Measurements from ENCODE around the gene PHACTR1. TPM values are rescaled to one million over a fixed set of nuclear protein-coding genes. Genes with fewer than 3 reads are reported as not detected.

Gene PHACTR1
- total and polyA plus RNA-seq, 2 experiments from 2014 or later = 0.65 to 3.2 TPM

- H3K4me1 ChIP-seq (ENCODE audit: insufficient read depth) = no peaks in the 10 kb centered on the region
- no peak for DNase-seq
- H3K79me2 ChIP-seq (ENCODE audit: insufficient read depth) = no peaks in the 10 kb centered on the region
- H3K4me3 ChIP-seq = no peak overlapping the region
- H3F3A ChIP-seq (ENCODE audit: insufficient read depth) = no peaks in the 10 kb centered on the region
- H3K36me3 ChIP-seq (ENCODE audit: low read depth) = no peaks in the 10 kb centered on the region
- no peak overlapping the region for H3K4me2 ChIP-seq (ENCODE audit: unreplicated experiment)
- no peak overlapping the region for H2AFZ ChIP-seq
- H3K9me2 ChIP-seq (ENCODE audit: insufficient read depth) = no peaks in the 10 kb centered on the region
- H3K9ac ChIP-seq = no peak overlapping the region
- in situ Hi-C loops (cut with MboI) = no loop called here
- TF ChIP-seq EZH2phosphoT487 (IDR thresholded peaks at IDR 0.05; ENCODE audit: insufficient read depth, low read depth) (no peak), EZH2 (IDR thresholded peaks at IDR 0.05; ENCODE audit: insufficient read depth, poor library complexity, severe bottlenecking) (no peak)
- H3K9me3 ChIP-seq (ENCODE audit: low read depth) = no peaks in the 10 kb centered on the region
- H4K20me1 ChIP-seq (ENCODE audit: insufficient read depth) = no peaks in the 10 kb centered on the region
- WGBS, 2 experiments (ENCODE audit: low coverage in 1 of 2, low lambda C conversion rate in 2 of 2, missing lambda C conversion rate in 2 of 2) = 23 to 36% methylated on average over 9 of the region's 9 CpGs
- no peaks in the 10 kb centered on the region for H3K27me3 ChIP-seq (replicated peaks; ENCODE audit: insufficient read depth)
- no peak overlapping the region for H3K27ac ChIP-seq
Observed at GRCh38 chr6:13053006-13053461, 336.5 kb downstream of the PHACTR1 start.

GRCh38 chr6:13058051-13058450, 341.5 kb downstream of the PHACTR1 start:
- Histone ChIP-seq H2AFZ (no peak overlapping the region), H3K4me2 (ENCODE audit: unreplicated experiment) (no peak overlapping the region), H3K9ac (no peak overlapping the region), H3K27ac (no peak overlapping the region), H3K4me1 (ENCODE audit: insufficient read depth) (no peaks in the 10 kb centered on the region), H3F3A (ENCODE audit: insufficient read depth) (no peaks in the 10 kb centered on the region), H4K20me1 (ENCODE audit: insufficient read depth) (no peaks in the 10 kb centered on the region), H3K4me3 (no peak overlapping the region), H3K27me3 (replicated peaks; ENCODE audit: insufficient read depth) (no peaks in the 10 kb centered on the region), H3K9me3 (ENCODE audit: low read depth) (no peaks in the 10 kb centered on the region), H3K36me3 (ENCODE audit: low read depth) (no peaks in the 10 kb centered on the region), H3K9me2 (ENCODE audit: insufficient read depth) (no peaks in the 10 kb centered on the region), H3K79me2 (ENCODE audit: insufficient read depth) (no peaks in the 10 kb centered on the region)
- in situ Hi-C loops (cut with MboI) = no loop called here
- no peak for TF ChIP-seq EZH2phosphoT487 (IDR thresholded peaks at IDR 0.05; ENCODE audit: insufficient read depth, low read depth)
- no peak for TF ChIP-seq EZH2 (IDR thresholded peaks at IDR 0.05; ENCODE audit: insufficient read depth, poor library complexity, severe bottlenecking)
- WGBS, 2 experiments (ENCODE audit: low coverage in 1 of 2, low lambda C conversion rate in 2 of 2, missing lambda C conversion rate in 2 of 2) = 62 to 66% methylated on average over 3 of the region's 3 CpGs
- no peak for DNase-seq

- Histone ChIP-seq H3K27ac (no peak overlapping the region), H3K4me3 (no peak overlapping the region), H4K20me1 (ENCODE audit: insufficient read depth) (no peaks in the 10 kb centered on the region), H3K9me2 (ENCODE audit: insufficient read depth) (no peaks in the 10 kb centered on the region), H3K9me3 (ENCODE audit: low read depth) (no peaks in the 10 kb centered on the region), H3K4me2 (ENCODE audit: unreplicated experiment) (no peak overlapping the region), H3K36me3 (ENCODE audit: low read depth) (no peaks in the 10 kb centered on the region), H3K27me3 (replicated peaks; ENCODE audit: insufficient read depth) (no peaks in the 10 kb centered on the region), H3K79me2 (ENCODE audit: insufficient read depth) (no peaks in the 10 kb centered on the region), H2AFZ (no peak overlapping the region), H3K4me1 (ENCODE audit: insufficient read depth) (no peaks in the 10 kb centered on the region), H3K9ac (no peak overlapping the region), H3F3A (ENCODE audit: insufficient read depth) (no peaks in the 10 kb centered on the region)
- no peak for DNase-seq
- no peak for TF ChIP-seq EZH2 (IDR thresholded peaks at IDR 0.05; ENCODE audit: insufficient read depth, poor library complexity, severe bottlenecking)
- TF ChIP-seq EZH2phosphoT487 (IDR thresholded peaks at IDR 0.05; ENCODE audit: insufficient read depth, low read depth) = no peak
- in situ Hi-C loops (cut with MboI) = no loop called here
- WGBS, 2 experiments (ENCODE audit: low coverage in 1 of 2, low lambda C conversion rate in 2 of 2, missing lambda C conversion rate in 2 of 2) = 81 to 88% methylated on average over 1 of the region's 1 CpG
Observed at GRCh38 chr6:13059026-13059425, 342.5 kb downstream of the PHACTR1 start.

DNA sequence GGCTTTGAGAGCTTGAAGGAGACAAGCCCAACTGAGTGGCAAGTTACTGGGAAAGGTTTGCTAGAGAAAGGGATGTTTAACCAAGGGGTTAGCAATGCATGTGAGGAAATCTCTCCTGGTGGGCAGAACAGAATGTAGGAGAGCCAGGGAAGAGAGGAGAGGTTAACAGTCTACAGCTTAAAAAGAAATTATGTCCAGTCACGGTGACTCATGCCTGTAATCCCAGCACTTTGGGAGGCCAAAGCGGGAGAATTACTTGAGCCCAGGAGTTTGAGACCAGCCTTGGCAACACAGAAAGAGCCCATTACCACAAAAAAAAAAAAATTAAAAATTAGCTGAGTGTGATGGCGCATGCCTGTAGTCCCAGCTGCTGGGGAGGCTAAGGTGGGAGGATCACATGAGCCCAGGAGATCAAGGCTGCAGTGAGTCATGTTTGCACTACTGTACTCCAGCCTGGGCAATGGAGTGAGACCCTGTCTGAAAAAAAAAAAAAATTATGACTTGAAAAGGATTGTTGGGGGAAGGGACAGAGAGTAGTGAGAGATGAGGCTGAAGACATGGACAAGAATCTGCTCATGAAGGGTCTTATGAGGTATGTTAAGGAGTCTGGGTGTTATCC, 346.8 kb downstream of the PHACTR1 start:
- TF ChIP-seq EZH2phosphoT487 (IDR thresholded peaks at IDR 0.05; ENCODE audit: insufficient read depth, low read depth) = no peak
- no peak for TF ChIP-seq EZH2 (IDR thresholded peaks at IDR 0.05; ENCODE audit: insufficient read depth, poor library complexity, severe bottlenecking)
- Histone ChIP-seq H3K4me2 (ENCODE audit: unreplicated experiment) (no peak overlapping the region), H2AFZ (no peak overlapping the region), H3K27me3 (replicated peaks; ENCODE audit: insufficient read depth) (no peaks in the 10 kb centered on the region), H3K4me3 (no peak overlapping the region), H3K79me2 (ENCODE audit: insufficient read depth) (no peaks in the 10 kb centered on the region), H3K36me3 (ENCODE audit: low read depth) (no peaks in the 10 kb centered on the region), H3K9me3 (ENCODE audit: low read depth) (no peaks in the 10 kb centered on the region), H4K20me1 (ENCODE audit: insufficient read depth) (no peaks in the 10 kb centered on the region), H3K9me2 (ENCODE audit: insufficient read depth) (no peaks in the 10 kb centered on the region), H3F3A (ENCODE audit: insufficient read depth) (0 out of 2 replicates have a peak, but pooled peaks cover 4% of the 10 kb centered on the region), H3K4me1 (ENCODE audit: insufficient read depth) (no peaks in the 10 kb centered on the region), H3K27ac (no peak overlapping the region), H3K9ac (no peak overlapping the region)
- 50 to 55% methylated on average over 3 of the region's 3 CpGs for WGBS, 2 experiments (ENCODE audit: low coverage in 1 of 2, low lambda C conversion rate in 2 of 2, missing lambda C conversion rate in 2 of 2)
- DNase-seq = peak; percentile 35
- in situ Hi-C loops (cut with MboI) = no loop called here

Measured in GM23248 (cell line).